HEK293T (cell line): ENCODE results near the gene TRMU.

ENCODE experiments used
- CTCF ChIA-PET: fragments of 350-600 bp; formaldehyde crosslinking; extraction: SDS; loops from one replicate; lab custom pipeline; 2021; ENCODE audit warnings: antibody characterized with exemption, inconsistent platforms; lab: Yijun Ruan, JAX
- POLR2A ChIA-PET: fragments of 350-600 bp; formaldehyde crosslinking; extraction: SDS; loops from one replicate; lab custom pipeline; 2020; ENCODE audit warnings: antibody characterized with exemption, inconsistent platforms; lab: Yijun Ruan, JAX
- DNase-seq: peaks from one replicate; pipeline ENCODE4 v3.0.0; 2012; ENCODE audit warnings: mixed read lengths; ENCODE audit errors: extremely low spot score
- ARNT ChIP-seq: fragments of 450-650 bp; IDR thresholded peaks from 2 replicates; pipeline ENCODE4 v1.6.1; 2017; ENCODE audit warnings: mild to moderate bottlenecking
- BHLHE40 ChIP-seq: fragments of 450-650 bp; IDR thresholded peaks from 2 replicates; pipeline ENCODE4 v1.6.1; 2016; ENCODE audit warnings: mild to moderate bottlenecking, moderate library complexity, borderline replicate concordance
- CTBP1 ChIP-seq: fragments of 450-650 bp; IDR thresholded peaks from 2 replicates; pipeline ENCODE4 v1.6.1; 2016; ENCODE audit warnings: borderline replicate concordance
- ELF4 ChIP-seq: fragments of 450-650 bp; IDR thresholded peaks from 2 replicates; pipeline ENCODE4 v1.6.1; 2017; ENCODE audit warnings: antibody characterized with exemption
- FOXA1 ChIP-seq: fragments of 450-650 bp; IDR thresholded peaks from 2 replicates; pipeline ENCODE4 v1.6.1; 2016; ENCODE audit warnings: mild to moderate bottlenecking
- FOXK2 ChIP-seq: fragments of 450-650 bp; IDR thresholded peaks from 2 replicates; pipeline ENCODE4 v1.6.1; 2016; ENCODE audit warnings: mild to moderate bottlenecking
- FOXM1 ChIP-seq: fragments of 450-650 bp; IDR thresholded peaks from 2 replicates; pipeline ENCODE4 v1.6.1; 2017; ENCODE audit warnings: mild to moderate bottlenecking, borderline replicate concordance
- HDGF ChIP-seq: fragments of 450-650 bp; IDR thresholded peaks from 2 replicates; pipeline ENCODE4 v1.6.1; 2017; ENCODE audit warnings: antibody characterized with exemption, borderline replicate concordance
- L3MBTL2 ChIP-seq: fragments of 450-650 bp; conservative IDR thresholded peaks from 2 replicates; pipeline ENCODE4 v1.6.1; 2016; ENCODE audit warnings: mild to moderate bottlenecking
- LEF1 ChIP-seq: fragments of 450-650 bp; IDR thresholded peaks from 2 replicates; pipeline ENCODE4 v1.6.1; 2017; ENCODE audit warnings: mild to moderate bottlenecking, borderline replicate concordance
- NFRKB ChIP-seq: fragments of 450-650 bp; IDR thresholded peaks from 2 replicates; pipeline ENCODE4 v1.6.1; 2016; ENCODE audit warnings: mild to moderate bottlenecking, moderate library complexity
- SP1 ChIP-seq: fragments of 450-650 bp; IDR thresholded peaks from 2 replicates; pipeline ENCODE4 v1.6.1; 2017
- SUZ12 ChIP-seq: fragments of 450-650 bp; IDR thresholded peaks from 2 replicates; pipeline ENCODE4 v1.6.1; 2016; ENCODE audit warnings: mild to moderate bottlenecking
- TARDBP ChIP-seq: fragments of 450-650 bp; IDR thresholded peaks from 2 replicates; pipeline ENCODE4 v1.6.1; 2016
- ZNF384 ChIP-seq: fragments of 450-650 bp; IDR thresholded peaks from 2 replicates; pipeline ENCODE4 v1.6.1; 2016
- TF ChIP-seq, protein P1 (sequence below): fragments of 450-650 bp; IDR thresholded peaks from 2 replicates; pipeline ENCODE4 v1.6.1; 2016

Gene TRMU

DNA sequence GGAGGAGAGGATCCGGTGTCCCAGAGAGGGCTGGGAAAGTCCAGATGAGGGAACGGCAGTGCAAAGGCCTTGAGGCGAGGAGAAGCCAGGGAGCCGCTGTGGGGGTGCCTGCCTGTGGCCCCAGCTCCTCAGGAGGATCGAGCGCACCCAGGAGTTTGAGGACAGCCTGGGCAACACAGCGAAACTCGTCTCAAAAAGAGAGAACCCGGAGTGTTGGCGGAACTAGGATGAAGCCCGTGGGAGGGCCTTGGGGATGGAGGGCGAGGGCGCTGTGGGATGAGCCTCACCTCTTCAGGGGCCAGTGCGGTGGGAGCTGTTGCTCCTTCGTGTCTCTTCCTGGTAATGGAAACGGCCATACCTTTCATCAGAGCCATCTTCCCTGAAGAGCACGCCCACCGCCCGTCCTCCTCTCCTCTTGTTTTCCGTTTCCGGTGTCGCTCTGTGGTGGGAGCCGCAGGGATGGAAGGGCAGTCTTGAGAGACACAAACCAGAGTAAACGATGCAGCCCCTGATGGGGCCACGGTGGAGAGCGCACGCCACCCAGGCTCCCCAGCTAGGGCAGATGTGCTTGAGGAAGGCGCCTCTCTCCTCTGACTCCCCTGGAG is 15.7 kb downstream of the TRMU start:
- TF ChIP-seq BHLHE40 = no peak
- DNase-seq = no peak
- ChIA-PET POLR2A (no interaction called here), CTCF (no interaction called here)

DNA sequence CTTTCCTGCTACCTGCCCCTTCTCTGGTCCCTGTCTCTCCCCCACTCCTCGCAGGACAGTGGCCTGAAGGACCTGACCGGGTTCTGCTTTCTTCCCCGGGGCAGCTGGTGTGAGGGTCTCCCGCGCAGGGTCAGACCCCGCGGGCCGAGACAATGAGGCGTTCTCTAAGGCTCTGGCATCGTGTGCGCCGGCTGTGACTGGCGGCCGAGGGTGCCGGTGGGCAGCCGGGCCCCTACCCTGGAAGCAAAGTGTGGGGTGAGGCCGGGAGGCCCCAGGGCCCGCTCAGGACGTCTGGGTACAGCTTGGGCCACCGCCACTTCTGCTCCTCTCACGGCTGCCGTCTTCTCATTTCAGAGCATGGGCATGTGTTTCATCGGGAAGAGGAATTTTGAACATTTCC is 16.3 kb downstream of the TRMU start:
- ChIA-PET POLR2A (no interaction called here), CTCF (no interaction called here)
- no peak for TF ChIP-seq TARDBP
- TF ChIP-seq FOXK2 = no peak
- no peak for TF ChIP-seq LEF1
- no peak for TF ChIP-seq ELF4
- TF ChIP-seq CTBP1 = no peak

DNA sequence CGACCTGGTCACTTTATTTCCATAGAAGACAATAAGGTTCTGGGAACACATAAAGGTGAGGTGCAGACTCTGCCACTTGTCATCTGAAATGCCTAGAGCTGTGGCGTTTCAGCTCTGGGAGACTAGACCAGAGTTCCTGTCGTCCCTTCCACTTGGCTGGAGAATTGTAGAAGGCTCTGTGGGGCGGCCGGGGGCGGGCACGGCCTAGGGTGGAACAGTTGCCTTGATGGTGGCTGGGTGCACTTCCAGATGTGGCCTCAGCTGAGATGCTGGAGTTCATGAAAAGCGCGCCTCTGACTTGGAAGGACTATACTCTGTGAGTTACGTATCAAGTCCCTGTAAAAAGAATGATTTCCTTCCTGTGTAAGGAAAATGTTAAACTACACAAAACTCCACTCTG is 16.8 kb downstream of the TRMU start:
- no peak for DNase-seq
- CTCF ChIA-PET = no interaction called here
- POLR2A ChIA-PET = no interaction called here
- TF ChIP-seq SP1 = no peak
- no peak for TF ChIP-seq NFRKB
- no peak for TF ChIP-seq ARNT
- no peak for TF ChIP-seq FOXM1
- no peak for TF ChIP-seq CTBP1
- TF ChIP-seq ELF4 = no peak
- no peak for TF ChIP-seq TARDBP
- TF ChIP-seq BHLHE40 = no peak
- no peak for TF ChIP-seq SUZ12
- no peak for TF ChIP-seq FOXA1
- TF ChIP-seq, protein P1, sequence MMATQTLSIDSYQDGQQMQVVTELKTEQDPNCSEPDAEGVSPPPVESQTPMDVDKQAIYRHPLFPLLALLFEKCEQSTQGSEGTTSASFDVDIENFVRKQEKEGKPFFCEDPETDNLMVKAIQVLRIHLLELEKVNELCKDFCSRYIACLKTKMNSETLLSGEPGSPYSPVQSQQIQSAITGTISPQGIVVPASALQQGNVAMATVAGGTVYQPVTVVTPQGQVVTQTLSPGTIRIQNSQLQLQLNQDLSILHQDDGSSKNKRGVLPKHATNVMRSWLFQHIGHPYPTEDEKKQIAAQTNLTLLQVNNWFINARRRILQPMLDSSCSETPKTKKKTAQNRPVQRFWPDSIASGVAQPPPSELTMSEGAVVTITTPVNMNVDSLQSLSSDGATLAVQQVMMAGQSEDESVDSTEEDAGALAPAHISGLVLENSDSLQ = no peak
- TF ChIP-seq L3MBTL2 = no peak

More for the DNA sequence above, 16.3 kb downstream of the TRMU start:
- DNase-seq = no peak

DNA sequence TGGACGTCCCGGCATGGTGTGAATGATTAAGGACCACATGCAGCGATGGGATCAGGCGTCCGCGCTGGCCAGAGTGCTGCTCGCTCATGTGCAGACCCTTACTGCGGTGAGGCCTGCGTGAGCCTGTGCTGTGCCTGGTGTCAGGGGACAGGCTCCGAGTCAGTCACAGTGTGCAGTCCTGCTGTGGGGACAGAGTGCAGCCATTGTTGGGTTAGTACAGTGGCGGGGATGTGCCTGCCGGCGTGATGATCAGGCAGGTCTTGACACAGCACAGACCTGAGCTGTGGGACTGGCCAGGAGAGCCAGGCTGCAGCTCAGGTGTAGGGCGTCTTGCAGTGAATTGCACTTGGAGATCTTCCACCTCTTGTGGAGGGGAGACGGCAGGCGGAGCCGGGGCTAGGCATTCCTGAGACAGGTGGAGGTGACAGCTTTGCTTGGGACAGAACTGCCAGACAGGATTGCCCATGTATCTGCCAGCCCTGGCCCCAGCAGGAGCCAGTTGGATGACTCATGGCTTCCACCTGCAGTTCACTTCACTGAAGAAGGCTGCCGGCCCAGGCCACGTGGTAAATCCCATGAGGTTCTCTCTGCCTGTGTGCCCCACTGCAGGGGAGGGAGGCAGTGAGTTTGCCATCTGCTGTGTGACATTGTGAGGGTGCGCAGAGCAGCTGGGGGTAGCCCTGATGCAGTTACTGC is 17.3 kb downstream of the TRMU start:
- POLR2A ChIA-PET = no interaction called here
- CTCF ChIA-PET = no interaction called here
- TF ChIP-seq ELF4 = no peak
- TF ChIP-seq SUZ12 = no peak
- TF ChIP-seq FOXM1 = no peak
- no peak for TF ChIP-seq CTBP1
- TF ChIP-seq FOXA1 = no peak
- no peak for TF ChIP-seq LEF1
- TF ChIP-seq BHLHE40 = no peak
- no peak for TF ChIP-seq TARDBP
- no peak for TF ChIP-seq ARNT
- no peak for TF ChIP-seq SP1
- no peak for TF ChIP-seq NFRKB
- no peak for DNase-seq

DNA sequence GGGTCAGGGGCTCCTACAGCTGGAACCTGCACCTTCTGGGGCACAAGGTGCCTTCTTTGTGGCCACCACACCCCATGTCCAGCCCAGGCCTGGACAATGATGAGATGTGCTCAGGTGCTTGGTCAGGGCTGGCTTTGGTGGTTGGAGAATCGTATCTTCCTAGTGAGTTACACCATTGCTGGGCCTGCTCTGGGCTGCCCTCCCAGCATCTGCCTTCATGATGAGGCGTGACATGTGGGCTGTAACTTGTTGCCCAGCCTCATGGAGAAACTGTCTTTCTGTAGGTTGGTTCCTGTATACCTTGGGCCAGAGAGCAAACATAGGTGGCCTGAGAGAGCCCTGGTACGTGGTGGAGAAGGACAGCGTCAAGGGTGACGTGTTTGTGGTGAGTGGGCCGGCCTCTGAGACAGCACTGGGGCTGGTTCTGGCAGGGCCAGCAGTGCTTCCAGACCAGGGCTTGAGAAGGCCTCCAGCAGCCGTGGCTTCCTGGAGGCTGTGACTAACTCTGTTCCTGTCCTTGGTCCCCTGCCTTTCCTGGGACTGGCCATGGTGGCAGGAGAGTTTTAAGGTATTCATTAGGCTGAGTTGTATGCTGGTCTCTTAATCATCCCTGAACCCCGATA is 18.1 kb downstream of the TRMU start:
- CTCF ChIA-PET = no interaction called here
- TF ChIP-seq TARDBP (no peak), FOXK2 (no peak), LEF1 (no peak), ARNT (no peak)
- TF ChIP-seq, protein P1 = no peak
- no peak for DNase-seq
- POLR2A ChIA-PET = no interaction called here

DNA sequence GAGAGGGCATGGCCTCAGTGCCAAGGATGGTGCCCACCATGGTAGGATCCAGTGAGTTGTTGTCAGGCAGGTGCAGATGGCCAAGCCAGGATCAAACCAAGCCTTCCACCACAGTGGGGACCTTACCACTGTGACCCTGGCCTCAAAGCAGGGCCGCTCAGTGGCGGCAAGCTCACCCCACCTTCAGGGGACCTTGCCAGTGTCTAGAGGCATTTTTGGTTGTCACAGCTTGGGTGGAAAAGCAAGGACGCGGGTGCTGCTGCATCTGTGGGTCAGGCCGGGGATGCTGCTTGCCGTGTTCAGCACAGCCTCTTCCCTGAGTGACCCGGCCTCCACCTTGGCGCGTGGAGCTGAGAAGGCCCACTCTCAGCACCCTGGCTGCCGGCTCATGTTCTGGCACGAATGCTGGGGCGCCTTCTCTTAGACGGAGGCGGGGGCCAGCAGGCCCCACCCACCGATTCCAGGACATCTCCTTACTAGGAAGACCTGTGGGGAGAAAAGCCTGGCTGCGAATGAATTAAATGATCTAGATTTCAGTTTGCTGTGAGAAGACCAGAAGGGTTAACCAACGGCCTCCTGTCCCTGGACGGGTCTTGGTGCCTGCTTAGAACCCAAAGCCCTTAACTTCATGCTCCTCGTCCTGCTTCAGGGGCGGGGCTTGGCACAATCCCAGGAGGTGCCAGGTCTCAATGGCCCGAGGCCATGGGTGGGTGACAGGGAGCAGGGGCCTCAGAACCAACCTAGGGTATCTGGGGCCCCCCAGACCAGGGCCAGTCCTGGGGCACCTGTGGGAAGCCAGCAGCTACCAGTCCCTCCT is 18.9 kb downstream of the TRMU start:
- no peak for TF ChIP-seq SP1
- no peak for TF ChIP-seq FOXK2
- TF ChIP-seq, protein P1 = no peak
- no peak for TF ChIP-seq FOXM1
- no peak for TF ChIP-seq FOXA1
- no peak for TF ChIP-seq BHLHE40
- TF ChIP-seq CTBP1 = no peak
- TF ChIP-seq HDGF = no peak
- no peak for TF ChIP-seq NFRKB
- no peak for TF ChIP-seq ZNF384
- ChIA-PET CTCF (no interaction called here), POLR2A (no interaction called here)
- DNase-seq = no peak
